ENCODE measurements around the gene SVBP.

- TF ChIP-seq CTCF (tag by site-specific recombination; IDR thresholded peaks at IDR 0.05) = no peak
- no peak for TF ChIP-seq KLF16 (tag by site-specific recombination; IDR thresholded peaks at IDR 0.05)
- TF ChIP-seq ZNF155 (tag by site-specific recombination; IDR thresholded peaks at IDR 0.05) = no peak
- no peak for TF ChIP-seq ZNF114 (tag by site-specific recombination; IDR thresholded peaks at IDR 0.05)
- TF ChIP-seq ZNF777 (tag by site-specific recombination; IDR thresholded peaks at IDR 0.05; ENCODE audit: borderline replicate concordance) = no peak
- TF ChIP-seq ZNF701 (tag by site-specific recombination; IDR thresholded peaks at IDR 0.05) = no peak
- no peak for TF ChIP-seq SP2 (tag by site-specific recombination; IDR thresholded peaks at IDR 0.05)
- TF ChIP-seq ZNF677 (tag by site-specific recombination; IDR thresholded peaks at IDR 0.05) = no peak
- TF ChIP-seq INSM2 (tag by site-specific recombination; IDR thresholded peaks at IDR 0.05) = no peak
- TF ChIP-seq ATF2 (tag by site-specific recombination; IDR thresholded peaks at IDR 0.05; ENCODE audit: low read depth) = no peak
- TF ChIP-seq PRDM4 (tag by site-specific recombination; IDR thresholded peaks at IDR 0.05) = no peak
- TF ChIP-seq ZNF561 (tag by site-specific recombination; IDR thresholded peaks at IDR 0.05; ENCODE audit: borderline replicate concordance) = no peak
- TF ChIP-seq ZNF311 (tag by site-specific recombination; IDR thresholded peaks at IDR 0.05; ENCODE audit: borderline replicate concordance) = no peak
- no peak for TF ChIP-seq ZNF830 (tag by site-specific recombination; IDR thresholded peaks at IDR 0.05; ENCODE audit: low read depth)
Observed at GRCh38 chr1:42801832-42802473, 15.2 kb downstream of the SVBP start.
